Activated B cell treated with CpG ODN at 0.5 μM for 24 hours (primary cell): ENCODE results near the gene DENND6B. TPM values are rescaled to one million over a fixed set of nuclear protein-coding genes. Genes with fewer than 3 reads are reported as not detected.
A peak's percentile ranks its signal among the peaks of the same experiment; 100 is the strongest.
"Not testable (repeated sequence)": the region's sequence is repeated elsewhere in the genome, so short reads cannot be mapped to it uniquely, and the experiment has no call there.

Experiments used
- ATAC-seq: fragments of 200-7000 bp; cut with Tn5 transposase; one replicate; pipeline ENCODE4 v1.10.0; 2021; ENCODE audit warnings: low read depth, mild to moderate bottlenecking, moderate library complexity
- CTCF ChIA-PET: fragments of 350-600 bp; sonication (Branson Sonifier 250); formaldehyde crosslinking; loops from one replicate; lab custom pipeline; 2021; ENCODE audit warnings: antibody characterized with exemption; lab: Charles Lee
- POLR2A ChIA-PET: fragments of 350-600 bp; sonication (Branson Sonifier 250); formaldehyde crosslinking; loops from one replicate; lab custom pipeline; 2021; ENCODE audit warnings: antibody characterized with exemption; lab: Charles Lee
- DNase-seq: peaks from one replicate; pipeline ENCODE4 v3.0.0; 2022
- H3K27ac Mint-ChIP-seq: one replicate; pipeline ENCODE4 v1.8.0; 2020; ENCODE audit warnings: mixed read lengths
- H3K27me3 Mint-ChIP-seq: one replicate; pipeline ENCODE4 v1.8.0; 2021; ENCODE audit warnings: mixed read lengths
- H3K36me3 Mint-ChIP-seq: one replicate; pipeline ENCODE4 v1.8.0; 2021; ENCODE audit warnings: low read depth, mixed read lengths
- H3K4me1 Mint-ChIP-seq: one replicate; pipeline ENCODE4 v1.8.0; 2021; ENCODE audit warnings: mixed read lengths
- H3K4me3 Mint-ChIP-seq: one replicate; pipeline ENCODE4 v1.8.0; 2020; ENCODE audit warnings: mild to moderate bottlenecking, mixed read lengths
- H3K9me3 Mint-ChIP-seq: one replicate; pipeline ENCODE4 v1.8.0; 2020; ENCODE audit warnings: mixed read lengths
- intact Hi-C: fragments of 100-400 bp; cut with micrococcal nuclease; formaldehyde crosslinking; loops from one replicate; pipeline ENCODE4 v1.15.1; 2024
- total RNA-seq: library from RNA; stranded (reverse); gene quantifications from 2 replicates; pipeline ENCODE4 v1.2.3, GENCODE V29; 2022
- TF ChIP-seq, protein P1 (sequence below): fragments of 200-600 bp; IDR thresholded peaks from one replicate; pipeline ENCODE4 v1.8.0; 2022; ENCODE audit warnings: antibody characterized with exemption, mild to moderate bottlenecking

The DENND6B gene, protein sequence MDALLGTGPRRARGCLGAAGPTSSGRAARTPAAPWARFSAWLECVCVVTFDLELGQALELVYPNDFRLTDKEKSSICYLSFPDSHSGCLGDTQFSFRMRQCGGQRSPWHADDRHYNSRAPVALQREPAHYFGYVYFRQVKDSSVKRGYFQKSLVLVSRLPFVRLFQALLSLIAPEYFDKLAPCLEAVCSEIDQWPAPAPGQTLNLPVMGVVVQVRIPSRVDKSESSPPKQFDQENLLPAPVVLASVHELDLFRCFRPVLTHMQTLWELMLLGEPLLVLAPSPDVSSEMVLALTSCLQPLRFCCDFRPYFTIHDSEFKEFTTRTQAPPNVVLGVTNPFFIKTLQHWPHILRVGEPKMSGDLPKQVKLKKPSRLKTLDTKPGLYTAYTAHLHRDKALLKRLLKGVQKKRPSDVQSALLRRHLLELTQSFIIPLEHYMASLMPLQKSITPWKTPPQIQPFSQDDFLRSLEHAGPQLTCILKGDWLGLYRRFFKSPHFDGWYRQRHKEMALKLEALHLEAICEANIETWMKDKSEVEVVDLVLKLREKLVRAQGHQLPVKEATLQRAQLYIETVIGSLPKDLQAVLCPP
- total RNA-seq, result 3.2 and 5.2 TPM in 2 replicates

DNA sequence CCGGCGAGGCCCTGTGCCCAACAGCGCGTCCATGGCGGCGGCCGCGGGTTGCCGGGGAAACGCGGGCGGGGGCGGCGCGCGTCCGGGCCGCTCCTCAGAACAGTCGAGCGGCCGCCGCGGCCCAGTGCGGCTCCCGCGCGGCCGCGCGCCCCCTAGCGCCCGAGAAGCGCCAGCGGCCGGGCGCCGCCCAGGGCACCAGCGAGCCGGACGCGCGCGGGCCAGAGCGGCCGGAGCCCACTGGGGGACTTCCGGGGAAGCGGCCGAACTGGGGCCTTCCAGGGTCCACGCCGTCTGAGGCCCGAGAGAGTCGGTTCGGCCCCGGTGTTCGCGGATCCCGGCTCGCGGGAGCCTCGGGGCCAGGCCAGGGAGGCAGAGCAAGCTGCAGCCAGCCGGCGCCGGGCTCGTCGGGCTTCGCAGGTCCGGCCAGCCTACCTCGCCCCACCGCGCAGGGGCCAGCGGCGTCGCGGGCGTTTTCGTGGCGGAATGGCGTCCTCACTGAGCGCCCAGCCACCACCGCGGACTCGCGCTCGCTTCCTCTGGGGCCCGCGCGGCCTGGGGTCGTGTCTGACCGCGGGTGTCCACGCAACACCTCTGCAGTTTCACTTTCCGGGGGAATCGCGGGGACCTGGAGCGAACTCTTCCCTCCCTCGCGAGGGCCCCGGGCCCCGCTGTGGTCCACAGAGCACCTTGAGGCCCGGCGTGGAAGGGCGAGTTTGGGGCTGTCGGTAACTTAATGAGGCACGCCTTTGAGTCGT is at the start of gene DENND6B:
Gene DENND6B (minus strand): TSS at position 57 of the 755 bp plus-strand sequence. CDS start 24 bp downstream, at position 33.
- TF ChIP-seq, protein P1, sequence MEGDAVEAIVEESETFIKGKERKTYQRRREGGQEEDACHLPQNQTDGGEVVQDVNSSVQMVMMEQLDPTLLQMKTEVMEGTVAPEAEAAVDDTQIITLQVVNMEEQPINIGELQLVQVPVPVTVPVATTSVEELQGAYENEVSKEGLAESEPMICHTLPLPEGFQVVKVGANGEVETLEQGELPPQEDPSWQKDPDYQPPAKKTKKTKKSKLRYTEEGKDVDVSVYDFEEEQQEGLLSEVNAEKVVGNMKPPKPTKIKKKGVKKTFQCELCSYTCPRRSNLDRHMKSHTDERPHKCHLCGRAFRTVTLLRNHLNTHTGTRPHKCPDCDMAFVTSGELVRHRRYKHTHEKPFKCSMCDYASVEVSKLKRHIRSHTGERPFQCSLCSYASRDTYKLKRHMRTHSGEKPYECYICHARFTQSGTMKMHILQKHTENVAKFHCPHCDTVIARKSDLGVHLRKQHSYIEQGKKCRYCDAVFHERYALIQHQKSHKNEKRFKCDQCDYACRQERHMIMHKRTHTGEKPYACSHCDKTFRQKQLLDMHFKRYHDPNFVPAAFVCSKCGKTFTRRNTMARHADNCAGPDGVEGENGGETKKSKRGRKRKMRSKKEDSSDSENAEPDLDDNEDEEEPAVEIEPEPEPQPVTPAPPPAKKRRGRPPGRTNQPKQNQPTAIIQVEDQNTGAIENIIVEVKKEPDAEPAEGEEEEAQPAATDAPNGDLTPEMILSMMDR, result no peak
- Mint-ChIP-seq H3K9me3 (no peaks in the 10 kb centered on the region), H3K27me3 (peaks cover 3% of the 10 kb centered on the region), H3K4me1 (peaks cover 20% of the 10 kb centered on the region), H3K4me3 (peak within 1 kb of the TSS; percentile 86), H3K27ac (peak within 1 kb of the TSS; percentile 76), H3K36me3 (no peaks in the 10 kb centered on the region)
- ATAC-seq, result peak; percentile 92
- POLR2A ChIA-PET, result interaction anchor here (0.9 to 3.0 kb wide), 10 partner anchors 12 to 198 kb away, joined by 3 to 23 read pairs (median 6); partner anchors contain the start of genes LMF2, NCAPH2, PLXNB2 and SCO2
- CTCF ChIA-PET, result interaction anchor here (0.8 to 3.5 kb wide), 11 partner anchors 12 to 85 kb away, joined by 3 to 28 read pairs (median 5); partner anchors contain the start of genes HDAC10 and PLXNB2
- peak; percentile 82 for DNase-seq
- intact Hi-C loops, result loop anchor here (1.0 to 2.0 kb wide), 7 partner anchors 13 to 294 kb away; no protein-coding TSS in a partner anchor

DNA sequence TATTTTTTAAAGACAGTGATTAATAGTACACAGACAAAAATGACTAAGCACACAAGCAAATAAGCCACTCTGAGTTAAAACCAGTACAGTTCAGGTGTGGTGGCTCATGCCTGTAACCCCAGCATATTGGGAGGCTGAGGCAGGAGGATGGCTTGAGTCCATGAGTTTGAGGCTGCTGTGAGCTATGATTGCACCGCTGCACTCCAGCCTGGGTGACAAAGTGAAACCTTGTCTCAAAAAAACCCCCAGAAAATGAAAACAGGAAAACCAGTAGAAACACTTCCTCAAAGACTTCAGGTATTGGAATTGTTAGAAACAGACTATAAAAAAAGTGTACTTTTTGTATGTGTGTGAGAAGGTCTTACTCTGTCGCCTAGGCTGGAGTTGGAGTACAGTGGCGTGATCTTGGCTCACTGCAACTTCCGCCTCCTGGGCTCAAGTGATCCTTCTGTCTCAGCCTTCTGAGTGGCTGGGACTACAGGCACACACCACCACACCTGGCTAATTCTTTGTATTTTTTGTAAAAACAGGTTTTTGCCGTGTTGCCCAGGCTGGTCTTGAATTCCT is 49.4 kb upstream of the DENND6B start:
- CTCF ChIA-PET, result no interaction called here
- Mint-ChIP-seq H3K27ac (peak overlapping the region; percentile 68), H3K9me3 (no peaks in the 10 kb centered on the region), H3K4me3 (peak overlapping the region; percentile 41), H3K36me3 (peaks cover 45% of the 10 kb centered on the region), H3K27me3 (no peaks in the 10 kb centered on the region), H3K4me1 (peaks cover 17% of the 10 kb centered on the region)
- TF ChIP-seq, protein P1, result no peak
- ATAC-seq, result peak; percentile 40
- intact Hi-C loops, result no loop called here
- POLR2A ChIA-PET, result no interaction called here
- DNase-seq, result no peak

DNA sequence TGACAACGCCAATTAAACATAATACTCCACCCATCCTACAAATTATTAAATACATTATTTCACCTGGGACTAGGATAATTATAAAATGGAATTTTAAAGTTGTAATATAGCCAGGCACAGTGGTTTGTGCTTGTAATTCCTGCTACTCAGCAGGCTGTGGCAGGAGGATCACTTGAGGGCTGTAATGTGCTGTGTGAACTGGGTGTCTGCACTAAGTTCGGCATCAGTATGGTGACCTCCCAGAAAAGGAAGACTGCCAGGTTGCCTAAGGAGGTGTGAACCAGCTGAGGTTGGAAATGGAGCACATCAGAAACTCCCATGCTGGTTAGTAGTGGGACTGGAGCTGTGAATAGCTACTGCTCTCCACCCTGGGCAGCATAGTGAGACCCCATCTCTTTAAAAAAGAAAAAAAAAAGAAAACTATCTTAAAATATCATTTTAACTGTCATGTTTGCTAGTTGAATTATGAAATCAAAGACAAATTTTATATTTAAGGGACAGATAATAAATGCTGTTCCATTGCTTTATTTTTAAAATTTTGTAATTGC is 44.4 kb upstream of the DENND6B start:
- ATAC-seq, result no peak
- POLR2A ChIA-PET, result no interaction called here
- Mint-ChIP-seq H3K4me1 (peaks cover 12% of the 10 kb centered on the region), H3K4me3 (no peak overlapping the region), H3K27ac (no peak overlapping the region), H3K9me3 (no peaks in the 10 kb centered on the region), H3K36me3 (peaks cover 46% of the 10 kb centered on the region), H3K27me3 (no peaks in the 10 kb centered on the region)
- DNase-seq, result no peak
- TF ChIP-seq, protein P1, result no peak
- CTCF ChIA-PET, result interaction anchor here (0.6 kb wide), 1 partner anchor 29 kb away, joined by 3 read pairs; no protein-coding TSS in a partner anchor
- intact Hi-C loops, result no loop called here

GRCh38 chr22:50367778-50368500 is 41.1 kb upstream of the DENND6B start:
- TF ChIP-seq, protein P1, result no peak
- Mint-ChIP-seq H3K4me3 (no peak overlapping the region), H3K27ac (no peak overlapping the region), H3K27me3 (no peaks in the 10 kb centered on the region), H3K4me1 (peaks cover 1% of the 10 kb centered on the region), H3K36me3 (peaks cover 39% of the 10 kb centered on the region), H3K9me3 (no peaks in the 10 kb centered on the region)
- no peak for DNase-seq
- intact Hi-C loops, result no loop called here
- ChIA-PET POLR2A (no interaction called here), CTCF (interaction anchor here (1.5 kb wide), 1 partner anchor 41 kb away, joined by 3 read pairs; no protein-coding TSS in a partner anchor)
- ATAC-seq, result no peak

DNA sequence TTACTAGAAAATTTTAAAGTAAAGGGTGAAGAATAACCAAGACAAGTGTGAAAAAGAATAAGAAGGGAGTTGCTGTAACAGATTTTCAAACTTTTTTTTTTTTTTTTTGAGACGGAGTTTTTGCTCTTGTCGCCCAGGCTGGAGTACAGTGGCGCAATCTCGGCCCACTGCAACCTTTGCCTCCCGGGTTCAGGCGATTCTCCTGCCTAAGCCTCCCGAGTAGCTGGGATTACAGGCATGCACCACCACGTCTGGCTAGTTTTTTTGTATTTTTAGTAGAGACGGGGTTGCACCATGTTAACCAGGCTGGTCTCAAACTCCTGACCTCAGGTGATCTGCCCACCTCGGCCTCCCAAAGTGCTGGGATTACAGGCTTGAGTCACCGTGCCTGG is 37.0 kb upstream of the DENND6B start:
- H3K4me3 Mint-ChIP-seq, CTCF ChIA-PET, intact Hi-C loops, ATAC-seq, H3K27me3 Mint-ChIP-seq, H3K9me3 Mint-ChIP-seq, DNase-seq, H3K27ac Mint-ChIP-seq, POLR2A ChIA-PET: not testable (repeated sequence)
- Mint-ChIP-seq H3K36me3 (peaks cover 51% of the 10 kb centered on the region), H3K4me1 (peaks cover 11% of the 10 kb centered on the region)
